Stomach (tissue), 4 donors: ENCODE results near the gene SMIM44.

ENCODE experiments used
- EP300 ChIP-seq: sonication (generic); formaldehyde crosslinking; IDR thresholded peaks from one replicate; pipeline ENCODE4 v1.6.1; 2017; ENCODE audit warnings: antibody characterized with exemption
- POLR2A ChIP-seq, 4 donors: fragments of 450-650 bp; IDR thresholded peaks; one replicate each; pipeline ENCODE4 v1.6.1; 2016; ENCODE audit warnings: antibody characterized with exemption in 4 of 4, control low read depth in 2 of 4, mild to moderate bottlenecking in 1 of 4, moderate library complexity in 1 of 4
- POLR2AphosphoS5 ChIP-seq, 3 donors: sonication (generic); formaldehyde crosslinking; IDR thresholded peaks; one replicate each; pipeline ENCODE4 v1.6.1; 2016; ENCODE audit warnings: antibody characterized with exemption in 3 of 3
- TF ChIP-seq, protein P1 (sequence below), 7 experiments: fragments of 450-650 bp in 4 of 7; fragments of 200-600 bp in 3 of 7; sonication (generic) in 3 of 7; IDR thresholded peaks; one replicate each; pipeline ENCODE4 v1.5.1; 2016 to 2019; ENCODE audit warnings: antibody characterized with exemption in 7 of 7, control low read depth in 2 of 7, mild to moderate bottlenecking in 1 of 7

DNA sequence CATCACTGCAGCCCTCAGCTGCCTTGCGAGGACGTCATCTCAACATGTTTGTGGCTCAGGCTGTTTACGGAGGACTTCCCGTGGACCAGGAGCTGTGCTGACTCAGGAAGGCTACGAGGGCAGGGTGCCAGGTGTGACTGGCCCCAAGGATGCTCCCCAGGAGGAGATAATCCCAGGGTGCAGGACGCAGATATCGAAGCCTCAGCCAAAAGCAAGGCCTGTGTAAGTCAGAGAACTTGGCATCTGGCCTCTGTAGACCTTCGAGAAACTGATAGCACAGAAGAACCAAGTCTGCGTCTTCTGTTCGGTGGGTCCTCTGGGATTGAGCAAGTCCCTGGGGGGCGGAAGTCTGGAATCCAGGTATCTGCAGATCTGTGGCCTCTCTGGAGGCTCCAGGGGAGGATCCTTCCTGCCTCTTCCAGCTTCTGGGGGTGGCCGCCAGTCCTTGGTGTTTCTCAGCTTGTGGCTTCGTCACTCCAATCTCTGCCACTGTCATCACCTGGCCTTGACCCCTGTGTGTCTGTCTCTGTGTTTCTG is 19.9 kb upstream of the SMIM44 start:
- no peak for TF ChIP-seq EP300
- TF ChIP-seq, protein P1, sequence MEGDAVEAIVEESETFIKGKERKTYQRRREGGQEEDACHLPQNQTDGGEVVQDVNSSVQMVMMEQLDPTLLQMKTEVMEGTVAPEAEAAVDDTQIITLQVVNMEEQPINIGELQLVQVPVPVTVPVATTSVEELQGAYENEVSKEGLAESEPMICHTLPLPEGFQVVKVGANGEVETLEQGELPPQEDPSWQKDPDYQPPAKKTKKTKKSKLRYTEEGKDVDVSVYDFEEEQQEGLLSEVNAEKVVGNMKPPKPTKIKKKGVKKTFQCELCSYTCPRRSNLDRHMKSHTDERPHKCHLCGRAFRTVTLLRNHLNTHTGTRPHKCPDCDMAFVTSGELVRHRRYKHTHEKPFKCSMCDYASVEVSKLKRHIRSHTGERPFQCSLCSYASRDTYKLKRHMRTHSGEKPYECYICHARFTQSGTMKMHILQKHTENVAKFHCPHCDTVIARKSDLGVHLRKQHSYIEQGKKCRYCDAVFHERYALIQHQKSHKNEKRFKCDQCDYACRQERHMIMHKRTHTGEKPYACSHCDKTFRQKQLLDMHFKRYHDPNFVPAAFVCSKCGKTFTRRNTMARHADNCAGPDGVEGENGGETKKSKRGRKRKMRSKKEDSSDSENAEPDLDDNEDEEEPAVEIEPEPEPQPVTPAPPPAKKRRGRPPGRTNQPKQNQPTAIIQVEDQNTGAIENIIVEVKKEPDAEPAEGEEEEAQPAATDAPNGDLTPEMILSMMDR (IDR thresholded peaks at IDR 0.05) = no peak
- no peak for TF ChIP-seq POLR2A (IDR thresholded peaks at IDR 0.05)
- no peak for TF ChIP-seq POLR2AphosphoS5 (IDR thresholded peaks at IDR 0.05)
